Urinary bladder (tissue), 4 donors: ENCODE measurements around the gene FBH1. TPM values are rescaled to one million over a fixed set of nuclear protein-coding genes. Genes with fewer than 3 reads are reported as not detected.
"Not testable (repeated sequence)": the region's sequence is repeated elsewhere in the genome, so short reads cannot be mapped to it uniquely, and the experiment has no call there.

Source experiments
- DNase-seq: peaks from one replicate; pipeline ENCODE4 v3.0.0-alpha.2; 2015; ENCODE audit errors: extremely low spot score
- H3K27ac ChIP-seq: one replicate; pipeline ENCODE4 v1.5.1; 2013; ENCODE audit warnings: low read depth, mild to moderate bottlenecking, moderate library complexity
- H3K36me3 ChIP-seq: one replicate; pipeline ENCODE4 v1.6.1; 2013; ENCODE audit warnings: mild to moderate bottlenecking, moderate library complexity; ENCODE audit not compliant: insufficient read depth
- H3K4me1 ChIP-seq: one replicate; pipeline ENCODE4 v1.6.1; 2013; ENCODE audit warnings: mild to moderate bottlenecking, moderate library complexity; ENCODE audit not compliant: insufficient read depth
- H3K4me3 ChIP-seq: one replicate; pipeline ENCODE4 v1.5.1; 2013; ENCODE audit warnings: low read depth, low read length
- WGBS: extraction: QIAGEN DNeasy Blood & Tissue Kit; methylation state at CpG from one replicate; pipeline ENCODE4 v1.1.7; 2013; 5-methylcytosine and 5-hydroxymethylcytosine counted together
- polyA plus RNA-seq: library from polyadenylated mRNA; stranded (reverse); fragments of 200-250 nt; gene quantifications from one replicate; pipeline ENCODE4 v1.2.3, GENCODE V29; 2013
- total RNA-seq: library from RNA; depleted of rRNA; stranded (reverse); fragments of >200 nt; gene quantifications from one replicate; pipeline ENCODE4 v1.2.3, GENCODE V29; 2014
- donor health status: healthy with polysubstance abuse.
- donor health status: healthy.

The FBH1 gene
- total and polyA plus RNA-seq, 2 donors = 57.4 to 65.7 TPM

DNA sequence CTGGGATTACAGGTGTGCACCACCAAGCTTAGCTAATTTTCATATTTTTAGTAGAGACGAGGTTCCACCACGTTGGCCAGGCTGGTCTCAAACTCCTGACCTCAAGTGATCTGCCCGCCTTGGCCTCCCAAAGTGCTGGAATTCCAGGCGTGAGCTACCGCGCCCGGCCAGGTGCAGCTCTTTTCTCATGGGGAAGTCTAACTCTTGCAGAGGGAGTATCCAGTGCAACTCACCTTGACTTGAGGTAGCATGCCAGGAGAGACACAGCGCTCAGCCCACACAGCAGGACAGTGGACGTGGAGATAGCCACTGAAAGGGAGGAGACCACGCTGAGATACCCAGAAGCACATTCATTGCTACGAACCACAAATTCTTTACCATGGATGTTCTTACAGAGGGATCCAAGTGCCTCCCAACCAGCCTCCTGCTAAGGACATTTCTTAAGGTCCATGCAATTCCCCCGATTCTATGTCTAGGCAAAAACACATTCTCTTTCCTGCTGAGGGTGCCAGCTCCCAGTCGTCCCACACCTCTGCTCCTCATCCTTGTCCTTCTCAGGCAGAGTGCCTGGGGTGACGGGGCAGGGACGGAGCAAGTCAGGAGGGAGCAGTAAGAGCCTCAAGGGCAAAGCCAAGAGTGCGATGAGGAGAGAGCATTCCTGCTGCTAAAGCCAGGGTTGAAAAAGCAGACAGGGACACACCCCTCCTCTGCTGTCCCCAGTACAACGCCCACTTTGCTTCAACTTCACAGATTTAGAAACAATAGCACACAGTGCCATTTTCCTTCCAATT lies 66.3 kb downstream of the FBH1 start:
- H3K36me3 ChIP-seq = peaks cover 2% of the 10 kb centered on the region
- no peak for DNase-seq
- no peak overlapping the region for H3K4me3 ChIP-seq
- 87% methylated on average over 17 of the region's 17 CpGs for WGBS
- H3K4me1 ChIP-seq = no peaks in the 10 kb centered on the region
- H3K27ac ChIP-seq = no peak overlapping the region

DNA sequence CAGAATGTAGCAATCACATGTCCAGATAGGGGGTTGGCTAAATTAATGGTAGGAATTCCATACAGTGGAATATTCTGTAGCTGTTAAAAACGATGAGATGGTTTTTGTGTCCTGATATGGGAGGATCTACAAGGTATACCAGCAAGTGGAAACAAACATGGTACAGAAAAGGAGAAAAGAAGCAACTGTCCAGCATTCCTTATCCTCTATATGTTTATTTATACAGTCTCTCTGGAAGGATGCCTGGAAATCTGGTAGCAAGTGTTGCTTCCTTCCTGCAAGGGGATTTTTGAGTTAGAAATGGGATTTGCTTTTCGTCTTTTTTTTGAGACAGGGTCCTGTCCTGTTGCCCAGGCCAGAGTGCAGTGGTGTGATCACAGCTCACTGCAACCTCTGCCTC lies 68.0 kb downstream of the FBH1 start:
- no peak overlapping the region for H3K27ac ChIP-seq
- 36% methylated on average over 2 of the region's 2 CpGs for WGBS
- no peaks in the 10 kb centered on the region for H3K4me1 ChIP-seq
- H3K36me3 ChIP-seq = peaks cover 2% of the 10 kb centered on the region
- DNase-seq = no peak
- H3K4me3 ChIP-seq = no peak overlapping the region

DNA sequence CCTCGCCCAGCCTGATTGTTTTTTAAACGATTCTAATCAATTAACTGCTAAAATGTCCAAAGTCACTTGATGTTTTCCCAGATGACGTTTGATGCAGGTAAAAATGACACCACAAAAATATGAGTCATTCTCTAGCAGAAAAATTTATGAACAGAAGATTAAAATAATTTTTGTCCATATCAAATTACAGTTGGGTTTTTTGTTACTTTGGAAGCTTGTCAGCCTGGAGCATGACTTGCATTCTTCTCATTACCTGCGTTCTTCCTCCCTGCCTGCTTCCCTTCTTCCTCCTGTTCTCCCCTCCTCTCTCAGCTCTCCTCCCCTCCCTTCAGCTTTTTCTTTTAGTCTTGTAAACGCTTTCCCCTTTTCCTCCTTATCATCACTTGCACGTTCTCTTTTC lies 68.6 kb downstream of the FBH1 start:
- peaks cover 2% of the 10 kb centered on the region for H3K36me3 ChIP-seq
- H3K27ac ChIP-seq = no peak overlapping the region
- WGBS = 72% methylated on average over 6 of the region's 6 CpGs
- H3K4me3 ChIP-seq = no peak overlapping the region
- H3K4me1 ChIP-seq = no peaks in the 10 kb centered on the region
- no peak for DNase-seq

DNA sequence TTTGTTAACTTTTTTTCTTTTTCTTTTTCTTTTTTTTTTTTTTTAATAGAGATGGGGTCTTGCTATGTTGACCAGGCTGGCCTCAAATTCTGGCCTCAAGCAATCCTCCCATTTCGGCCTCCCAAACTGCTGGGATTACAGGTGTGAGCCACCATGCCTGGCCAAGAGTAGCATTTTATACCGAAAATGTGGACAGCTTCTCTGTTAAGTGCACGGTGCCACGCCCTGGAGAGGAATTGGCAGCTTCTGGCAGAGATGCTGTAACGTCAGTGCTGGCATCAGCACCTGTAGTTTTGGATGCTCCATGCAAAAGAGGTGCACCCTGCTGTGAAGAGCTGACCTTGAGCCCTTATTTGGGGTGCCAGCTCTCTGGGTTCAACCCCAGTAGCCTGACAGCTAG lies 69.1 kb downstream of the FBH1 start:
- DNase-seq = no peak
- Histone ChIP-seq H3K4me3 (no peak overlapping the region), H3K4me1 (no peaks in the 10 kb centered on the region), H3K36me3 (peaks cover 2% of the 10 kb centered on the region), H3K27ac (no peak overlapping the region)
- WGBS = 92% methylated on average over 5 of the region's 5 CpGs

DNA sequence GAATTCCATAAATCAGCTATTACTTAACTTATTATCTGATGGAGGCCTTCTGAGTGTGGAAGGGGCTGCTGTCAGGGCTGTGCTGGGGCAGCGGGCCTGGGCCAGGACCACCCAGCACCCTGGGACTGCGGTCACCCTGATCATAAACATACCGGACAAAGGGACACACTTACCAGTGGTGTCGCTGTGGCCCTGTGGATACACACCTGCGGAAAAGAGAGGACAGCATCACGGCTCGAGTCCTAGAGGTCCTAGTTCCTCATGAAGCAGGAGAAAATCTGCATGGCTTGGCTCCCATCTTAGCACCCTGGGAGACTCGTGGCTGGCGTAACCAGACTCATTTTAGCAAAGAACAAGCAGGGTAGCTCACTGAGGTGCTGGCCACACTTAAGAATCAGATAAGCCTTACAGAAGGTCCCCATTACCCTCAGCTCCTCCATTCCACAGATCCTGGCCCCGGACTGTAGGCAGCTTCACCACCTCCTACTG lies 69.6 kb downstream of the FBH1 start:
- 89% methylated on average over 10 of the region's 10 CpGs for WGBS
- H3K27ac ChIP-seq = no peak overlapping the region
- peaks cover 2% of the 10 kb centered on the region for H3K36me3 ChIP-seq
- no peaks in the 10 kb centered on the region for H3K4me1 ChIP-seq
- H3K4me3 ChIP-seq = no peak overlapping the region
- no peak for DNase-seq

DNA sequence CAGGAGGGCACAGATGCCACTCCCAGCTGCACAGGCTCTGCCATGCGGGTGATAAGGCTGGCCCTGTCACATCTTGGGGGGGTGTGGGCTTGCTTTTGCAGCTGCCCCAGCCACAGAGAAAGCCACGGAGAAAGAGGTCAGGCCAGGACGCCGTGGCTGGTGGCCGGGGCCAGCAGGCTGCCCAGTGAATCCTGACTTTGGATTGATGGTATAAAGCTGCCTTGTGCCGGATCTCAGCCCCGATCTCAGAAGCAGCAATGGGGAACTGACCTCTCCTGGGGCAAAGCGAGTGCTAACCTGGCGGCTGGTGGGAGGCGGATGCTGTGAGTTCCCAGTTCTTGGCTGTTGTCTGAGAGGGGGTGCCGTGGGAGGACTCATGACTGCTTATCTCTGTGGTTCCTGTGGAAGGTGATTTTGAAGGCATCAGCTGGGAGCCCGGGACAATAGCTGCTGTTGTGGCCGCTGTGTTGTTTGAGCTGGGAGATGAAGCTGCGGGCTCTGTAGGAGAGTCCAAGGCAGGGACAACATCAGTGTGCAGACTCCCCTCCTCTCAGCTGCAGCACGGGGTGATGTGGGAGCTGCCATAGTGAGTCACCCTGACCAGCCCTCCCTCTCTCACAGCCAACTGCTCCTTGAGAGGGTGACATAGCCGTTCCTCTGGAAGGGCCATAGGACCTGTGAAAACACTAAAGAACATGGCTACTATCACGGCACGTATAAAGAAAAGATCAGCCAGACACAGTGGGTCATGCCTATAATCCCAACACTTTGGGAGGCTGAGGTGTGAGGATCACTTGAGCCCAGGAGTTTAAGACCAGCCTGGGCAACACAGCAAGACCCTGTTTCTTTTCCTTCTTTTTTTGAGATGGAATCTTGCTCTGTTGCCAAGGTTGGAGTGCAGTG lies 70.3 kb downstream of the FBH1 start:
- 89% methylated on average over 18 of the region's 18 CpGs for WGBS
- no peak for DNase-seq
- H3K27ac ChIP-seq = no peak overlapping the region

DNA sequence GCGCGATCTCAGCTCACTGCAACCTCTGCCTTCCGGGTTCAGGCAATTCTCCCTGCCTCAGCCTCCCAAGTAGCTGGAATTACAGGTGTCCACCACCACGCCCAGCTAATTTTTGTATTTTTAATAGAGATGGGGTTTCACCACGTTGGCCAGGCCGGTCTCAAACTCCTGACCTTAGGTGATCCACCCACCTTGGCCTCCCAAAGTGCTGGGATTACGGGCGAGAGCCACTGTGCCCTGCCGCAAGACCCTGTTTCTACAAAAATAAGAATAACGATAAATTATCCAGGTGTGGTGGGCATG lies 70.9 kb downstream of the FBH1 start:
- H3K4me1 ChIP-seq, H3K27ac ChIP-seq, H3K4me3 ChIP-seq, DNase-seq, H3K36me3 ChIP-seq: not testable (repeated sequence)
- WGBS = 97% methylated on average over 10 of the region's 10 CpGs

More for the DNA sequence above, 70.3 kb downstream of the FBH1 start:
- H3K36me3 ChIP-seq = peaks cover 2% of the 10 kb centered on the region
- H3K4me3 ChIP-seq = no peak overlapping the region
- H3K4me1 ChIP-seq = no peaks in the 10 kb centered on the region

DNA sequence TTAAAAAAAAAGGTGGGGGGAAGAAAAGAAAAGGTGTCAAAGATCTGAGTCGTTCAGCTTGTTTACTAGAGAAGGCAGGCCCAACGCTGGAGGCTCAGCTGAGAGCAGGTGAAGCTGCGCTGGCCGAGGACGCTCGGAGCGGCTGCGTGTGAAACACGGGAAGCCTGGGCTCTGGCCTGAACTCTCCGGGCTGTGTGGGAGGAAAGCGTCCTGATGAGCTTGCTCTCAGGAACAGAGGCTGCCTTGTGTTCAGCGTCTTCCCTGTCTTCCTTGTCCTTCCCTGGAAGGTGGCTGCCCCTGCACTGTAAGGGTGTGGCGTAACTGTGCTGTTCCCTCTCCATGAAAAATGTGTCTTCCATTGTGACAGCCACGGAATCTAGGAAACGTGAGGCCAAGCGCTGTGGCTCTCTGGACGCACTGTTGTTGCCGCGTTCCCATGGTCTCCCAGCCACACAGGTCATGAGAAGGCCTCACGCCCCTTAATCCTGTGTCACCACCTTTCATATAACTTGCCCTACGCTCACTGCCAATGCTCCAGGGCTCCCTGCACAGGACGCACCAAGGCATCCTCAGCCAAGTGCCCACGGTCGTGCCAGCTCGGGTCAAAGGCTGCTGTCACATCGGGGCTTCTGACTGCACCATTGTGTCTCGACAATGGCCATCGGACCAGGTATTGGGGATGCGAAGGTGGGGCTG lies 71.5 kb downstream of the FBH1 start:
- 90% methylated on average over 29 of the region's 29 CpGs for WGBS
- no peaks in the 10 kb centered on the region for H3K4me1 ChIP-seq
- no peak overlapping the region for H3K4me3 ChIP-seq
- no peak for DNase-seq
- peaks cover 2% of the 10 kb centered on the region for H3K36me3 ChIP-seq
- H3K27ac ChIP-seq = no peak overlapping the region

DNA sequence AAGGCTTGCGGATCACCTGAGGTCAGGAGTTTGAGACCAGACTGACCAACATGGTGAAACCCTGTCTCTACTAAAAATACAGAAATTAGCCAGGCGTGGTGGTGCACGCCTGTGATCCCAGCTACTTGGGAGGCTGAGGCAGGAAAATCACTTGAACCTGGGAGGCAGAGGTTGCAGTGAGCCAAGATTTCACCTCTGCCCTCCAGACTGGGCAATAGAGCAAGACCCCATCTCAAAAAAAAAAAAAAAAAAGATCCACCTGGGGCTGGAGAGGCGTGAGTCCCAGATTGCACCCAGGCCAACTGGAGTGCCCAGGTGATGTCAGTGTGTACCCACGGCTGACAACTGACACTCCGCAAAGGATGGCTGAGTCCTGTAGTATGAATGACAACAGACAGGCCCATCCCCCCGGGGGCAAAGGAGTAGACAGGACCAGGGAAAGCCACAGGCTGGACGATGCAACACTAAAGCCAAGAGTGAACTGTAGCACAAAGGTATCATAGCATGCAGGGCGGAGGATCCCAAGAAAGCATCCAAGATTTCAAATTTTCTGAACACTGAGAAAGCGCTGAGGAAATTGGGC lies 72.4 kb downstream of the FBH1 start:
- not testable (repeated sequence) for DNase-seq, H3K4me3 ChIP-seq, H3K27ac ChIP-seq, H3K36me3 ChIP-seq, H3K4me1 ChIP-seq
- 94% methylated on average over 10 of the region's 10 CpGs for WGBS

DNA sequence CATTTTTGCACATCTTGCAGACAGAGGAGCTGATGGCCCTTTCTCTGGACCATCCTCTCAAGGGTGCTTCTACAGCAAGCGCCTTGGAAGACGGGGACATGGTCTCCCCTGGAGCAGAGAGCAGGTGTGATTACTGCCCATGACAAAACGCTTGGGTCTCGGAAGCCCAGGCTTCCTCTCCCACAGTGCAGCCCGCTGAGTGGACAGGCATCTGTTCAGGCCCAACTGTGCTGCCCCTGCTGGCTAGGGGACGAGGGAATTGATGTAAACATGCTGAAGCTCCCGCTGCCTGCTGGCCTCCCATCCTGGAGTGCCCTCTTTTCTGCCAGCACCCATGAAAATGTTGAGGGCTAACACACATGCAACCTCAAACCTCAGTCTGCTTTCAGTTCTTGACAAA lies 73.0 kb downstream of the FBH1 start:
- no peak overlapping the region for H3K4me3 ChIP-seq
- peaks cover 2% of the 10 kb centered on the region for H3K36me3 ChIP-seq
- WGBS = 83% methylated on average over 7 of the region's 7 CpGs
- no peak for DNase-seq
- H3K4me1 ChIP-seq = no peaks in the 10 kb centered on the region
- H3K27ac ChIP-seq = no peak overlapping the region

DNA sequence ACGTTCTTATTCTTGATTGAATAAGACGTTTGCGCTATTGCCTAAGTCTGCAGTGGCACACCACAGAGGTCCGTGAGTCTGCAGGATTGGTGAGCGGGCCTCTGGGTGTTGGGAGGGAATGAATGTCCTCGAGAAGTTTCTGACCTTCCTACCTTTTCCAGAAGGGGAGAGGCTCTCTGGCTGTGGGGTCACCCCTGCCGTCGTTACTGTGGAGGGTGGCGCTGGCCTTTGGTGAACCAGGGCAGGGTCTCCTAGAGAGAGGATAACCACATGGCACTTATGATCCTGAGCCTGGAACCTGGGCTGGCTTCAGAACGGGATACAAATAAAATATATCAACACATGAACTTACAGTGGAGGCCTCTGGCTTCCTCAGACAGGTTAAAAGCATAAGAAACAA lies 73.5 kb downstream of the FBH1 start:
- Histone ChIP-seq H3K4me1 (no peaks in the 10 kb centered on the region), H3K27ac (no peak overlapping the region), H3K4me3 (no peak overlapping the region), H3K36me3 (peaks cover 2% of the 10 kb centered on the region)
- 90% methylated on average over 10 of the region's 10 CpGs for WGBS
- no peak for DNase-seq

DNA sequence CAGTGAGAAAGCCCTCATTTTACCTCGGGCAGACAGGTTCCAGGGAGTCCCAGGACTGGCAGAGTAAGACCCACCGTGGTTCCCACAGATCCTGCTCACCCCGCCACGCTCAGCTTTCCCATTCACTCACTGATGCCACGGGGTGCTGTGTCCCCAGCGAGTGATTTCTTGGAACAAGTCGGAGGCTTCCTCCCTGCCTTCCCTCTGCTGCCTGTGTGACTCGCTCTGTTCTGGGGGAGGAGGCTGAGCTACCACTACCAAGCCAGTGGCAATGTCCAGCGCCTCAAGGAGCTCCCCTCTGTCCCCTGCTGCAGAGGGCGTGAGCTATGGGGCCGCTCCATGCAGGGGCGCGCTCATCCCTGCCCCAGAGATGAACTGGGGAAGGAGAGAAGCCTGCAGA lies 74.7 kb downstream of the FBH1 start:
- Histone ChIP-seq H3K4me3 (no peak overlapping the region), H3K27ac (no peak overlapping the region), H3K36me3 (no peaks in the 10 kb centered on the region), H3K4me1 (no peaks in the 10 kb centered on the region)
- WGBS = 91% methylated on average over 13 of the region's 13 CpGs
- DNase-seq = no peak

DNA sequence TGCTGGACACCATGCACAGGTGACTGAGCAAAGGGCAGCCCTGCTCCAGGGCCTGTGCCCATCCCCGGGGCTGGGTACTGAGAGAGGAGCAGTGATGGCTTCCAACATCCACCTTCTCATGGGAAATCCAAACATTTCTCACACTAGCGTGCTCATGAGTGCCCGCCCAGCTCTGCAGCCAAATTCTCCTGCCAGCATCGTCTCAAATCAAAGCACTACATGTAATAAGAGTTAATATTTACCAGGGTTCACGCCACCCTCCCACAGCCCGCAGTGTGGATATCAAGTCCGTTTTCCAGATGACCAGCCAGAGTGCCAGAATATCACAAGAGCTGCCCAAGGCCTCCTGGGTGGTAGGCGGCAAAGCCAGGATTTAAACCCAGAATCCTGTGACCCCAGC lies 75.2 kb downstream of the FBH1 start:
- 90% methylated on average over 8 of the region's 8 CpGs for WGBS
- Histone ChIP-seq H3K4me1 (no peaks in the 10 kb centered on the region), H3K27ac (no peak overlapping the region), H3K4me3 (no peak overlapping the region), H3K36me3 (no peaks in the 10 kb centered on the region)
- no peak for DNase-seq
